Astrocyte of the cerebellum (primary cell): Measurements from ENCODE around the gene CNFN.

ENCODE experiments used
- DNase-seq: peaks from one replicate; pipeline ENCODE4 v3.0.0-alpha.2; 2011; ENCODE audit warnings: low read depth
- H3K4me3 ChIP-seq: 2 replicates; pipeline ENCODE4 v1.5.1; 2011; ENCODE audit warnings: mild to moderate bottlenecking, low read depth, low read length, moderate library complexity
- CTCF ChIP-seq: IDR thresholded peaks from 2 replicates; pipeline ENCODE4 v1.5.1; 2012; ENCODE audit warnings: low read length, low read depth, moderate library complexity, mild to moderate bottlenecking; ENCODE audit errors: missing control alignments
- in situ Hi-C: cut with HindIII; loops from 2 replicates; pipeline ENCODE4 v1.10.0; 2017; ENCODE audit warnings: low sequenced_read_pairs

Gene CNFN

DNA sequence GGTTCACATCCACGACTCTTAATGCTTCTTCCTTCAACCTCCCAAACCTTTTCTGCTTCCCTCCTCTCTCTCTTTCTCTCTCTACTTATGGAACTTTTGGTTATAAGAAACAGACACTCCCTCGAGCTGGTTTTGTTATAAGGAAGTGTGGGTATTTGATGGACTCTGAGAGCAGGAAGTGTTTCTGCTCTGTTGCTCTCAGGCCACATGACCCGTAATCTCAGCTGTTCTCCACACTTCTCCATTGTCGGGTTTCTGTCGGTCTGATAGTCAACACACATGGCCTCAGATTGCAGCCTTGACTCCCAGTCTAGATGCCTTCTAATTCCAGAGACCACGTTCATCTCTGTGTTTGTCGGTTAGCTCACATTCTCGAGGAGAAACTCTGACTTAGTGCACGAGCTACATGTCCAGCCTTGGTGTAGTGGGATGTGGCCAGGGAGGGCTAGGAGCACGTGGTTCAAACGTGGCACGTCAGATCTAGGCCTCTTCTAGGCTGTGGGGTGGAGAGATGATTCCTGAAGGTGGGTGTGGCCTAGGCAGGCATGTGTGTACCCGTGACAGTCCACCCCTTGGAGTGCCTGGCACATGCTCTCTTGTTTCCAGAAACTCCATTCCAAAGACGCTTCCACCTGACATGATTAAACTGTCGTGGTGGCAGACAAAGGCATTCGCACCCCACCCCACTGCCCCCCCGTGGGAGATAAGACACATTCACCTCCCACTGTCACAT is 26.3 kb downstream of the CNFN start:
- in situ Hi-C loops, result no loop called here
- no peak for DNase-seq
- TF ChIP-seq CTCF, result no peak
- no peak overlapping the region for H3K4me3 ChIP-seq

DNA sequence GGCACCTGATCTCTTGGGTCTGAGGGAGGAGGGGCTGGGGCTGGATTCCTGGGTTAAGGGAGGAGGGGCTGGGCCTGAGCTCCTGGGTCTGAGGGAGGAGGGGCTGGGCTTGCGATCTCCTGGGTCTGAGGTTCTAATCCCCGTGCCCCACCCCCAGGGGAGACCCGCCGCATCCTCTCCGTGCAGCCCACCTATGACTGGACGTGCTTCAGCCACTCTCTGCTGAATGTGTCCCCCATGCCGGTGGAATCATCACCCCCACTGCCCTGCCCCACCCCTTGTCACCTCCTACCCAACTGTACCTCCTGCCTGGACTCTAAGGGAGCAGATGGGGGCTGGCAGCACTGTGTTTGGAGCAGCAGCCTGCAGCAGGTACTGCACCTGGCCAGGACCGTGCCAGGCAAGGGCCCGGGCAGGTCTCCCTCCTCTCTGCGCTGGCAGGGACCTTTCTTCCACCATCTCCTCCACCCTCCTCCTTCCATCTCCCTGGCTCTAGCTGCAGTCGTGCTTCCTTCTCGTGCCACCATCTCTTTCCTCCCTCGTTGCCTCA is 27.1 kb downstream of the CNFN start:
- no peak overlapping the region for H3K4me3 ChIP-seq
- in situ Hi-C loops, result no loop called here
- no peak for DNase-seq
- no peak for TF ChIP-seq CTCF

GRCh38 chr19:42362342-42362741 is 27.8 kb downstream of the CNFN start:
- TF ChIP-seq CTCF, result no peak
- in situ Hi-C loops, result no loop called here
- no peak for DNase-seq
- no peak overlapping the region for H3K4me3 ChIP-seq

DNA sequence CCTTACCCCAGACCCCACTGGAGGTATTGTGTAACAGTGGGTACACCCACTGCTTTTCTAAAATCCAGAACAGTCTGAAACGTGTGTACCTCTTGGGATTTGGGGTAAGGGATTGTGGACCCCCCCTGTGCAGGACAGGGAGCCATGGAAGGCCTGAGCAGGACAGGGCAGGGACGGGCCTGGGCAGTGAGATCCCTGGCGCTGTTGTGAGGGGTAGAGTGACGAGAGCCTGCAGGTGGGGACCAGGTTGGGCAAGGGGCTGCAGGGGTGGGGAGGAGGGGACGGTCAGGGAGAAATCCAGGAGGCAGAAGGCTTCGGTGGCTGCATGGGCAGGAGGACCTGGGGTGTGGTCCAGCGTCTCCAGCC is 28.6 kb downstream of the CNFN start:
- no peak for TF ChIP-seq CTCF
- no peak for DNase-seq
- in situ Hi-C loops, result no loop called here
- H3K4me3 ChIP-seq, result no peak overlapping the region

- DNase-seq, result no peak
- in situ Hi-C loops, result no loop called here
- no peak for TF ChIP-seq CTCF
- no peak overlapping the region for H3K4me3 ChIP-seq
Measured at GRCh38 chr19:42360787-42361544, 29.1 kb downstream of the CNFN start.

- in situ Hi-C loops, result no loop called here
- TF ChIP-seq CTCF, result no peak
- DNase-seq, result no peak
- H3K4me3 ChIP-seq, result no peak overlapping the region
Measured at GRCh38 chr19:42357290-42357689, 32.8 kb downstream of the CNFN start.
